Measurements from ENCODE around the gene TMEM63A. TPM values are rescaled to one million over a fixed set of nuclear protein-coding genes. Genes with fewer than 3 reads are reported as not detected.

Gene TMEM63A
- total and polyA plus RNA-seq, 10 of the 15 experiments (the other 5 are each of a cell fraction or from before 2014, with no cell fraction given): 1.3 to 33.5 (median 15.2) TPM

DNA sequence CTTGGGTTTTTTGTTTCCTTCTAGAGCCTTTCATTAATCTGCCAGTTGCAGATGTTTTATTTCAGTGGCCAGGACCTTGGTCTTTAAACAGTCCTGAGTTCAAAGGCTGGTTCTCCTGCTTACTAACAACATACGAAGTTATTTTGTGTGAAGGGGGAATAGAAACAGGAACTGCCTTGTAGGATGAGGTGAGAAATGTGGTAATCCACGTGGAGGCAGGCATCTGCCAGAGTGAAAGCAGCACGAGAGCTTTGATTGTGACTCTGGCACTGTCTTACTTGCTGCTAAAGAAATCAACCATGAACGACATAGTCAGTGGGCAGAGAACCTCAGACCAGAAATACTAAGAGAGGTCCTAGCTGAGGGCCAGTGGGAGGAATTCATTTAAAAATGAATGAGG lies 30.4 kb downstream of the TMEM63A start (continued):
- TF ChIP-seq, protein P1, sequence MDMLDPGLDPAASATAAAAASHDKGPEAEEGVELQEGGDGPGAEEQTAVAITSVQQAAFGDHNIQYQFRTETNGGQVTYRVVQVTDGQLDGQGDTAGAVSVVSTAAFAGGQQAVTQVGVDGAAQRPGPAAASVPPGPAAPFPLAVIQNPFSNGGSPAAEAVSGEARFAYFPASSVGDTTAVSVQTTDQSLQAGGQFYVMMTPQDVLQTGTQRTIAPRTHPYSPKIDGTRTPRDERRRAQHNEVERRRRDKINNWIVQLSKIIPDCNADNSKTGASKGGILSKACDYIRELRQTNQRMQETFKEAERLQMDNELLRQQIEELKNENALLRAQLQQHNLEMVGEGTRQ (IDR thresholded peaks at IDR 0.05; ENCODE audit: borderline replicate concordance, low read depth, low read length): no peak; the same call in 1 of the 2 replicates
- TF ChIP-seq FOXK2 (IDR thresholded peaks at IDR 0.05): peak; percentile 46; the same call in 1 of the 2 replicates
- TF ChIP-seq, protein P2, sequence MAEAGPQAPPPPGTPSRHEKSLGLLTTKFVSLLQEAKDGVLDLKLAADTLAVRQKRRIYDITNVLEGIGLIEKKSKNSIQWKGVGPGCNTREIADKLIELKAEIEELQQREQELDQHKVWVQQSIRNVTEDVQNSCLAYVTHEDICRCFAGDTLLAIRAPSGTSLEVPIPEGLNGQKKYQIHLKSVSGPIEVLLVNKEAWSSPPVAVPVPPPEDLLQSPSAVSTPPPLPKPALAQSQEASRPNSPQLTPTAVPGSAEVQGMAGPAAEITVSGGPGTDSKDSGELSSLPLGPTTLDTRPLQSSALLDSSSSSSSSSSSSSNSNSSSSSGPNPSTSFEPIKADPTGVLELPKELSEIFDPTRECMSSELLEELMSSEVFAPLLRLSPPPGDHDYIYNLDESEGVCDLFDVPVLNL (IDR thresholded peaks at IDR 0.05; ENCODE audit: low read depth, low read length): no peak
- TF ChIP-seq, protein P3, sequence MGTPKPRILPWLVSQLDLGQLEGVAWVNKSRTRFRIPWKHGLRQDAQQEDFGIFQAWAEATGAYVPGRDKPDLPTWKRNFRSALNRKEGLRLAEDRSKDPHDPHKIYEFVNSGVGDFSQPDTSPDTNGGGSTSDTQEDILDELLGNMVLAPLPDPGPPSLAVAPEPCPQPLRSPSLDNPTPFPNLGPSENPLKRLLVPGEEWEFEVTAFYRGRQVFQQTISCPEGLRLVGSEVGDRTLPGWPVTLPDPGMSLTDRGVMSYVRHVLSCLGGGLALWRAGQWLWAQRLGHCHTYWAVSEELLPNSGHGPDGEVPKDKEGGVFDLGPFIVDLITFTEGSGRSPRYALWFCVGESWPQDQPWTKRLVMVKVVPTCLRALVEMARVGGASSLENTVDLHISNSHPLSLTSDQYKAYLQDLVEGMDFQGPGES (IDR thresholded peaks at IDR 0.05): no peak
- TF ChIP-seq RAD51 (IDR thresholded peaks at IDR 0.05): peak; percentile 65; the same call in 1 of the 2 replicates
- TF ChIP-seq TCF12 (IDR thresholded peaks at IDR 0.05; ENCODE audit: low read depth, low read length): peak; percentile 46; the same call in 1 of the 2 replicates
- 0 out of 2 replicates have a peak, but pooled peaks have one; percentile 43 for TF ChIP-seq FOXM1 (IDR thresholded peaks at IDR 0.05; ENCODE audit: low read depth, low read length)
- 0 out of 2 replicates have a peak, but pooled peaks have one; percentile 50 for TF ChIP-seq ZNF24 (IDR thresholded peaks at IDR 0.05)
- no peak for TF ChIP-seq PAX8 (IDR thresholded peaks at IDR 0.05)
- TF ChIP-seq, protein P4, sequence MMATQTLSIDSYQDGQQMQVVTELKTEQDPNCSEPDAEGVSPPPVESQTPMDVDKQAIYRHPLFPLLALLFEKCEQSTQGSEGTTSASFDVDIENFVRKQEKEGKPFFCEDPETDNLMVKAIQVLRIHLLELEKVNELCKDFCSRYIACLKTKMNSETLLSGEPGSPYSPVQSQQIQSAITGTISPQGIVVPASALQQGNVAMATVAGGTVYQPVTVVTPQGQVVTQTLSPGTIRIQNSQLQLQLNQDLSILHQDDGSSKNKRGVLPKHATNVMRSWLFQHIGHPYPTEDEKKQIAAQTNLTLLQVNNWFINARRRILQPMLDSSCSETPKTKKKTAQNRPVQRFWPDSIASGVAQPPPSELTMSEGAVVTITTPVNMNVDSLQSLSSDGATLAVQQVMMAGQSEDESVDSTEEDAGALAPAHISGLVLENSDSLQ (IDR thresholded peaks at IDR 0.05): no peak
- TF ChIP-seq SREBF2 (IDR thresholded peaks at IDR 0.05; ENCODE audit: low read length): no peak
- TF ChIP-seq, protein P5, sequence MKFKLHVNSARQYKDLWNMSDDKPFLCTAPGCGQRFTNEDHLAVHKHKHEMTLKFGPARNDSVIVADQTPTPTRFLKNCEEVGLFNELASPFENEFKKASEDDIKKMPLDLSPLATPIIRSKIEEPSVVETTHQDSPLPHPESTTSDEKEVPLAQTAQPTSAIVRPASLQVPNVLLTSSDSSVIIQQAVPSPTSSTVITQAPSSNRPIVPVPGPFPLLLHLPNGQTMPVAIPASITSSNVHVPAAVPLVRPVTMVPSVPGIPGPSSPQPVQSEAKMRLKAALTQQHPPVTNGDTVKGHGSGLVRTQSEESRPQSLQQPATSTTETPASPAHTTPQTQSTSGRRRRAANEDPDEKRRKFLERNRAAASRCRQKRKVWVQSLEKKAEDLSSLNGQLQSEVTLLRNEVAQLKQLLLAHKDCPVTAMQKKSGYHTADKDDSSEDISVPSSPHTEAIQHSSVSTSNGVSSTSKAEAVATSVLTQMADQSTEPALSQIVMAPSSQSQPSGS (IDR thresholded peaks at IDR 0.05; ENCODE audit: low read length): peak; percentile 34; the same call in 1 of the 2 replicates
- no peak for TF ChIP-seq HCFC1 (IDR thresholded peaks at IDR 0.05; ENCODE audit: low read length)
- no peak for TF ChIP-seq POU2F2 (IDR thresholded peaks at IDR 0.05; ENCODE audit: borderline replicate concordance, low read depth, low read length)
- TF ChIP-seq EP300 (IDR thresholded peaks at IDR 0.05; ENCODE audit: borderline replicate concordance in 1 of 2, control insufficient read depth in 1 of 2, low read depth in 2 of 2, low read length in 2 of 2): peak; percentile 58 to 69
- TF ChIP-seq ASH2L (IDR thresholded peaks at IDR 0.05; ENCODE audit: borderline replicate concordance, low read depth): no peak
- no peak for TF ChIP-seq RB1 (IDR thresholded peaks at IDR 0.05; ENCODE audit: borderline replicate concordance)
- no peak for TF ChIP-seq SMAD5 (IDR thresholded peaks at IDR 0.05; ENCODE audit: low read depth)
- no peak for TF ChIP-seq PML (IDR thresholded peaks at IDR 0.05; ENCODE audit: low read length)
- TF ChIP-seq LARP7 (IDR thresholded peaks at IDR 0.05): no peak
- TF ChIP-seq, protein P6, sequence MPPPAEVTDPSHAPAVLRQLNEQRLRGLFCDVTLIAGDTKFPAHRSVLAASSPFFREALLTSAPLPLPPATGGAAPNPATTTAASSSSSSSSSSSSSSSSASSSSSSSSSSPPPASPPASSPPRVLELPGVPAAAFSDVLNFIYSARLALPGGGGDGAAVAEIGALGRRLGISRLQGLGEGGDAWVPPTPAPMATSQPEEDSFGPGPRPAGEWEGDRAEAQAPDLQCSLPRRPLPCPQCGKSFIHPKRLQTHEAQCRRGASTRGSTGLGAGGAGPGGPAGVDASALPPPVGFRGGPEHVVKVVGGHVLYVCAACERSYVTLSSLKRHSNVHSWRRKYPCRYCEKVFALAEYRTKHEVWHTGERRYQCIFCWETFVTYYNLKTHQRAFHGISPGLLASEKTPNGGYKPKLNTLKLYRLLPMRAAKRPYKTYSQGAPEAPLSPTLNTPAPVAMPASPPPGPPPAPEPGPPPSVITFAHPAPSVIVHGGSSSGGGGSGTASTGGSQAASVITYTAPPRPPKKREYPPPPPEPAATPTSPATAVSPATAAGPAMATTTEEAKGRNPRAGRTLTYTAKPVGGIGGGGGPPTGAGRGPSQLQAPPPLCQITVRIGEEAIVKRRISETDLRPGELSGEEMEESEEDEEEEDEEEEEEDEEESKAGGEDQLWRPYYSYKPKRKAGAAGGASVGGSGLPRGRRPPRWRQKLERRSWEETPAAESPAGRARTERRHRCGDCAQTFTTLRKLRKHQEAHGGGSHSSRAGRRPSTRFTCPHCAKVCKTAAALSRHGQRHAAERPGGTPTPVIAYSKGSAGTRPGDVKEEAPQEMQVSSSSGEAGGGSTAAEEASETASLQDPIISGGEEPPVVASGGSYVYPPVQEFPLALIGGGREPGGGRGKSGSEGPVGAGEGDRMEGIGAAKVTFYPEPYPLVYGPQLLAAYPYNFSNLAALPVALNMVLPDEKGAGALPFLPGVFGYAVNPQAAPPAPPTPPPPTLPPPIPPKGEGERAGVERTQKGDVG (CRISPR knock-in tag; IDR thresholded peaks at IDR 0.05): no peak
- peak; percentile 73; the same call in 1 of the 2 replicates for TF ChIP-seq PAX5 (IDR thresholded peaks at IDR 0.05; ENCODE audit: borderline replicate concordance, low read depth, low read length)
- TF ChIP-seq, protein P7, sequence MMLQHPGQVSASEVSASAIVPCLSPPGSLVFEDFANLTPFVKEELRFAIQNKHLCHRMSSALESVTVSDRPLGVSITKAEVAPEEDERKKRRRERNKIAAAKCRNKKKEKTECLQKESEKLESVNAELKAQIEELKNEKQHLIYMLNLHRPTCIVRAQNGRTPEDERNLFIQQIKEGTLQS (IDR thresholded peaks at IDR 0.05; ENCODE audit: borderline replicate concordance, extremely low read depth, low read depth, low read length): no peak
